Rectal smooth muscle tissue (tissue), 1 donor: ENCODE measurements around the gene CCT6B.

Experiments used
- H3K27ac ChIP-seq: one replicate; pipeline ENCODE4 v1.7.0; 2013; ENCODE audit warnings: low read depth, low read length, inconsistent platforms
- H3K27me3 ChIP-seq: one replicate; pipeline ENCODE4 v1.7.0; 2013; ENCODE audit warnings: low read length; ENCODE audit not compliant: control insufficient read depth, insufficient read depth
- H3K36me3 ChIP-seq: one replicate; pipeline ENCODE4 v1.7.0; 2013; ENCODE audit warnings: low read length; ENCODE audit not compliant: control insufficient read depth, insufficient read depth
- H3K4me1 ChIP-seq: one replicate; pipeline ENCODE4 v1.7.0; 2013; ENCODE audit warnings: low read length; ENCODE audit not compliant: control insufficient read depth, insufficient read depth
- H3K4me3 ChIP-seq: one replicate; pipeline ENCODE4 v1.7.0; 2013; ENCODE audit warnings: low read length
- H3K9ac ChIP-seq: one replicate; pipeline ENCODE4 v1.7.0; 2013; ENCODE audit warnings: low read length

The CCT6B gene

DNA sequence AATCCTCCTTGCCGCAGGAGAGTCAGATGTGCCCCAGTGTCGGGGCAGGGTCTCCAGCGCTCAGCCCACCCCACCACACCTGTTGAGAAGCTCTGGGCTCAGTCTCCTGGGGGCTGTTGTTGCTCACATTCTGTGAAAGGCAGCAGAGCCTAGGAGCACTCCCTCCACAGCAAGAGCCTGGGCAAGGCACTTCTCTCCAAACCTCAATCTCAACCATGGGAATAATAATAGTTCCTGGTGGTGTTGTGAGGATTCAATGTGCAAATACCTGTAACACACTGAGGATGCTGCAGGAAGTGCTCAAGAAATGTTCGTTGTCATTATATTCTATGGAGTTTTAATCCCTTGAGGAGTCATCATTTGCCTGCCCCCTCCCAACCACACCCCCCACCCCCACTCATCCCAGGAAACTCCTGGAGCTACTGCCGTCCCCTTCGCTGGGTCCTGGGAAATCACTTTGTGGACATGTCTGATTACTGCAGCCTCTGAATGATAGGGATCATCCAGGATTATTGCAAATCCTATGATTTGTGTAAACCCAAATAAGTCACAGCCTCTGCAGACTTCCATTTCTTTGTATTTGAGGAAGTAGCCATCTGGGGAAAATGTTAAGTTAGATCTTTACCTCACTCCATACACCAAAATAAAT, 61.5 kb downstream of the CCT6B start:
- no peaks in the 10 kb centered on the region for H3K27me3 ChIP-seq
- H3K27ac ChIP-seq = no peak overlapping the region
- H3K9ac ChIP-seq = no peak overlapping the region
- H3K4me1 ChIP-seq = no peaks in the 10 kb centered on the region
- no peak overlapping the region for H3K4me3 ChIP-seq
- H3K36me3 ChIP-seq = no peaks in the 10 kb centered on the region

DNA sequence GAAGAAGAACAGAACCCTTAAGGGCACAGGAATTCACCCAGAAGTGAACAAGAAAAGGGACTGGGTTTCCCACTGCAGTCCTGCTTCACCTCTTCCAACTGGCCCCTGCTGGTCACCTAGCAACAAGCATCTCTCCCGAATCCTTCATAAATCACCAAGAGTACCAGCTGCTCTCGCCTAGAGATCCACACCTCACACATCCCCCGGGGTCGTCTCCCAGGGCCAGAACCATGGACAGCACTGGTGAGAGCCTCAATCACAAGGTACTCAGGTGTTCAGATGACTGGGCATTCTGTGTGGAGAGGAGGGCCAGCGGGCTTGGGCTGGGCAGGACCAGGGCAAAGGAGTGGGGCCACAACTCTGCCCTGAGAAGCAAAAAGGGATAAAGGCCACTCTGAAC, 65.9 kb downstream of the CCT6B start:
- no peaks in the 10 kb centered on the region for H3K36me3 ChIP-seq
- no peaks in the 10 kb centered on the region for H3K4me1 ChIP-seq
- H3K27me3 ChIP-seq = no peaks in the 10 kb centered on the region
- H3K27ac ChIP-seq = no peak overlapping the region
- no peak overlapping the region for H3K9ac ChIP-seq
- no peak overlapping the region for H3K4me3 ChIP-seq

DNA sequence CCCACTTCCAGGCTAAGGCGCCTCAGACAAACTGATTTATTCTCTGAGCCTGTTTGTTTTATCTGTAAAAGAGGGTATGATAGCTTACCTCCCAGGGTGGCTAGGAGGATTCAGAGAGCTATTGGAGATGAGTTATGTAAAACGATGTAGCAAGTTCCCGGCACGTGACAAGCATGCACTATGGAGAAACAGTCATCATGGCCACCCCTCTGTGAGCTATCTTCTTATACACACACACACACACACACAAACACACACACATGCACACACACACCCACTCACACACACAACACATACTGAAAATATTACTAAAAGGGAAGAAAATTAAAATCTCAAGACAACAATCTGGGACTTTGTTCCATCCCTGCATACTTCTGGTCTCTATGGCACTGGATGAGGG, 66.3 kb downstream of the CCT6B start:
- H3K36me3 ChIP-seq = no peaks in the 10 kb centered on the region
- no peak overlapping the region for H3K9ac ChIP-seq
- H3K4me1 ChIP-seq = no peaks in the 10 kb centered on the region
- H3K27ac ChIP-seq = no peak overlapping the region
- H3K27me3 ChIP-seq = no peaks in the 10 kb centered on the region
- no peak overlapping the region for H3K4me3 ChIP-seq

DNA sequence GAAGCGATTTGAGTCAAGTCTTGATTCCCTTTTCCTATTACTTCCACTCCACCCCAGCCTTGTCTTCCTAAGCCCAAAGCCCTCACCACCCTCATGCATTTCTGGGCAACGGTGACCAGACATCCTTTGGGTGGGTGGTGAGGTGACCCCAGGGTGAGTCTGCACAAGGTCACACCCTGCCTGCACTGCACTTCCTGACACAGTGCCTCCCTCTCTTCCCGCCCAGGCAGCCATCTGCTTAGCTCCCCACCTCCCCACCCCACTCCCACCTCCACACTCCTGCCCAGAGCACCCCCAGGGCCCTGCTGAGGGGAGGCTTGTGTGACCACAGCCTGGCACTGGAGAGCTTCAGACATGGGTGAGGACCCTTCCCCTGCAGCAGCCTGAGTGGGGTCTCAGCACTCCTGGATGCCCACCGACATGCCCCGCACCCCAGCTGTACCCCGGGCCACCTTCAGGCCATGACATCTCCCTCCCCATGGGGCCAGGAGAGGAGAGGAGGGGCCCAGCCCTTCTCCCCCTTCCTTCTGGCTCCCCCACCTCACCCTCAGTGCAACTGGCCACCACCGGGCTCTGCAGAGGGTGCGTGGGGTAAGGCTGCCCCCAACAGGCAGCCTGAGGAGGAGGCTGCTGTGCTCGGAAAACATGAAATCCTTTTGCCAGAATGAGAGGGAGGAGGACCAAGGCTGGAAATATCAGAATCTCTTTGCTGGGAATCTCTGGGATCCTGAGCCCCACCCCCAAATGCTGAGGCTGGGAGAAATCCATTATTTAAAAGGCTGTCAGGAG, 68.6 kb downstream of the CCT6B start:
- H3K4me1 ChIP-seq = no peaks in the 10 kb centered on the region
- H3K9ac ChIP-seq = no peak overlapping the region
- no peak overlapping the region for H3K4me3 ChIP-seq
- no peaks in the 10 kb centered on the region for H3K27me3 ChIP-seq
- H3K36me3 ChIP-seq = no peaks in the 10 kb centered on the region
- H3K27ac ChIP-seq = no peak overlapping the region

DNA sequence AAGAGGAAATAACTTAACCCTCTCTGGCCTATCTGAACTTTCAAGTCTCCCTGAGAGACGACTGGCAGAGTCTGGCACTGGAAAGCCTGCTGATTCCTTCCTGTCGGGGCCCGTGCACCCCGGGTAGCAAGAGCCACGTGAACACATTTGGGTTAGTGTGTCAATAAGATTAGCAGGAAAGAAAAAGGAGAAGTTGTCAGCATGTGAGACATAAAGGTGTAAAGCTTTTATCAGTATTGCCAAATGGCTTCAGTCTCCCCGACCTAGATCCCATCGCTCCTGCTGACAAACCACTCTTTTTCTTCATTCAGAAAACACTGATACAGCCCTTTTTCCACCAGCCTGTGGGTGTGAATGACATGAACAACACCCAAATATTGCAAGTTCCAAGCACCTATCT, 74.4 kb downstream of the CCT6B start:
- H3K4me3 ChIP-seq = no peak overlapping the region
- no peaks in the 10 kb centered on the region for H3K36me3 ChIP-seq
- no peaks in the 10 kb centered on the region for H3K4me1 ChIP-seq
- H3K27ac ChIP-seq = no peak overlapping the region
- H3K9ac ChIP-seq = no peak overlapping the region
- H3K27me3 ChIP-seq = no peaks in the 10 kb centered on the region

DNA sequence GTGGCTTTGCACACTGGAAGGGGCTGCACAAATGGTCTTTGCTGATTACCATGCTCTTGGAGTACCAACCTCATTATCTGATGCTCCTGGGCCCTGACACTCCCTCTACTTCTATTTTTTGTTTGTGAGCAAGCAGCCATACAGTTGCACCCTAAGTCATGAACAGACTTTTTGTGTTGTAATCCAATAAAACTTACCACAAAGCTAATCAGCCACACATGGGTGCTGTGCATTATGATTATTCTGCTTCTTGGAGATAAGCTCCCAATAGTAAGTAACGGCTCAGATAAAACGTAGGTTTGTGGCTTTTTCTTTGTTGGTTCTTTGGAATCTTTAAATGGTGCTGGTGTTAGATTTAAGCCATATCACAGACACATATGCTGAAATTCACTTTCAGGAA, 76.2 kb downstream of the CCT6B start:
- H3K27ac ChIP-seq = no peak overlapping the region
- no peaks in the 10 kb centered on the region for H3K4me1 ChIP-seq
- H3K4me3 ChIP-seq = no peak overlapping the region
- H3K27me3 ChIP-seq = no peaks in the 10 kb centered on the region
- no peak overlapping the region for H3K9ac ChIP-seq
- H3K36me3 ChIP-seq = no peaks in the 10 kb centered on the region

DNA sequence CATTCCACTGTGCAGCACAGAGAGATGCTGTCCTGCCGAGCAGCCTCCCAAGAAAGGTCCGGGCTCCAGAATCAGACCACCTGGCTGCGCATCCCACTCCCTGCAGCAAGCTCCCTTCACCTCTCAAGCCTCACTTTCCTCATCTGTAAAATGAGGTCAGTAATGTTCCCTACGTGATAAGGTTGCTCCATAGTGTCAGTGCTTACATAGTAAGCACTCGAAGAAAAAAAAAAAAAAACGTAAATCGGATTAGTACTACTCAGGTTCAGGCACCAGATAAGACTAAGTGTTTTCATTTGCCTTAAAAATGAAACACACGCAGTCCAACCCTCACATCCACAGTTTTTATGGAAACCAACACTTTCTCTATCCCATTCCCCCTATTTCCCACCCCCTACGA, 76.7 kb downstream of the CCT6B start:
- H3K27me3 ChIP-seq = no peaks in the 10 kb centered on the region
- no peaks in the 10 kb centered on the region for H3K4me1 ChIP-seq
- H3K27ac ChIP-seq = no peak overlapping the region
- H3K4me3 ChIP-seq = no peak overlapping the region
- no peak overlapping the region for H3K9ac ChIP-seq
- no peaks in the 10 kb centered on the region for H3K36me3 ChIP-seq

DNA sequence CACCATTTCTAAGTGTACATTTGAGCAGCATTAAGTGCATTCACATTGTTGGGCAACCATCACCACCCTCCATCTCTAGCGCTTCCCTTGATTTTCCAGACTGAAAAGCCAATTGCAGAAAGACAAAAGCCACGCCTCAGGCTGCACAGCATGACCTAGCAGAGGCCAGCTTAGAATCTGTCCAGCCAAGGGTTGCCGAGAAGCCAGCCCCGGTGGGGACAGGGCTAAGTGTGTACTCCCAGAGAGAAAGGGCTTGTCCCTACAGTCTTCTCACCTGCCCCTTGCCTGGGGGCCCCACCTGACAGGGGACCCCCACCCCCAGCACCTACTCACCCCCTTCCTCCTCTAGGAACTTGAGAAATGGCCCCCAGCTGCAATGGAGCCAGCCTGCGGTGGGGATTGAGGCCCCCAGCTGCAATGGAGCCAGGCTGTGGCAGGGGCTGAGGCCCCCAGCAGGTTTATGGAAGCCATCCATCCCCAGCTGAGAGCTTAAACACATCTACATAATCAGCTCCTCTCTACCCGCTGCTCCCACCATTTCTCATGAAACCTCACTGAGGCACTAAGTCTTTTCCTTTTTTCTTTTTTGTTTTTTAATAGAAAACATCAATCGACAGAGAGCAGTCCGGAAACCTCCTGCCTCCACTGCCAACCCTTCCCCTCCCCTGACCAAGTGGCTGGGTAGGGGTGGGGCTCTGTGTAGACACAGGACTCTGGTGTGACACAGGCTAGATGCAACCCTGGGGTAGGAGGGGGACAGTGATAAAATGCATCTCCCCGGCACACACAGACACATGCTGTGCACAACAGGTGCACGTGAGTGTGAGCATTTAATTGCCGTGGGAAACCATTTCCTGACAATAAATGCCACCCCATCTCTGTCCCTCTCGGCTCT, 77.9 kb downstream of the CCT6B start:
- Histone ChIP-seq H3K4me3 (no peak overlapping the region), H3K4me1 (no peaks in the 10 kb centered on the region), H3K27ac (no peak overlapping the region), H3K36me3 (no peaks in the 10 kb centered on the region), H3K9ac (no peak overlapping the region), H3K27me3 (no peaks in the 10 kb centered on the region)

DNA sequence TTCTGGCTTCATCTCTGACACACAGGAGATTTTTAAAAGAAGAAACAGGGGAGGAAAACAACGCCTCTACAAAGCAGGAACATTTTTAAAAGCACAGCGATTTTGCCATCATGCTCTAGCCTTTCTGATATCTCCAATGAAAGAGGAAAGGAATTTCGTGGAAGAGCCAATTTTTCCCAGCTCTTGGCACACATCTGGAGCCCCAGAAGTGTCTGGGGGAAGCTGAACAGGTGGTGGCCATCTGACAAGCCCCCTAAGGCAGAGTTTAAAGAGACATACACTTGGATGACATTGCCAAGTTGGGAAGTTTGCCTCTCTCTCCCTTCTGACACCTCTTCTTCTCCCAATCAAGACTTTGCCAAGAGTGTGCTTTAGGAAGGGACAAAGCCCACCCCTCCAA, 82.1 kb downstream of the CCT6B start:
- Histone ChIP-seq H3K36me3 (no peaks in the 10 kb centered on the region), H3K27me3 (no peaks in the 10 kb centered on the region), H3K4me1 (no peaks in the 10 kb centered on the region), H3K4me3 (no peak overlapping the region), H3K27ac (no peak overlapping the region), H3K9ac (no peak overlapping the region)
